Heart right ventricle (tissue), 16 donors: ENCODE results near the gene KPNA1. TPM values are rescaled to one million over a fixed set of nuclear protein-coding genes. Genes with fewer than 3 reads are reported as not detected.

Experiments
- ATAC-seq, 8 donors: fragments of 200-7000 bp; cut with Tn5 transposase; one replicate each; pipeline ENCODE4 v1.9.1; 2020; ENCODE audit warnings: mild to moderate bottlenecking in 8 of 8, moderate library complexity in 8 of 8, moderate number of reproducible peaks in 1 of 8
- DNase-seq, 2 donors: peaks; one replicate each; pipeline ENCODE4 v3.0.0-alpha.2; 2020
- H3K27ac ChIP-seq, 10 donors: fragments of 200-600 bp; sonication (generic) in 2 of 10; one replicate each; pipeline versions ENCODE4 v1.5.0 to v1.8.0; 2020 to 2022; ENCODE audit warnings: mild to moderate bottlenecking in 3 of 10
- H3K27me3 ChIP-seq, 7 donors: fragments of 200-600 bp; one replicate each; pipeline ENCODE4 v1.8.0; 2021 to 2022; ENCODE audit warnings: mild to moderate bottlenecking in 2 of 7
- H3K36me3 ChIP-seq, 9 donors: fragments of 200-600 bp; sonication (generic) in 1 of 9; one replicate each; pipeline versions ENCODE4 v1.5.0 to v1.8.0; 2020 to 2022; ENCODE audit warnings: mild to moderate bottlenecking in 2 of 9
- H3K4me1 ChIP-seq, 9 donors: fragments of 200-600 bp; sonication (generic) in 1 of 9; one replicate each; pipeline versions ENCODE4 v1.5.0 to v1.8.0; 2020 to 2022; ENCODE audit warnings: mild to moderate bottlenecking in 4 of 9
- H3K4me3 ChIP-seq, 10 donors: fragments of 200-600 bp; sonication (generic) in 2 of 10; one replicate each; pipeline versions ENCODE4 v1.5.0 to v1.8.0; 2020 to 2022; ENCODE audit warnings: mild to moderate bottlenecking in 7 of 10, moderate library complexity in 2 of 10
- H3K9me3 ChIP-seq, 11 donors: fragments of 200-600 bp in 10 of 11; sonication (generic) in 2 of 11; one replicate each; pipeline versions ENCODE4 v1.5.0 to v1.8.0; 2013 to 2022; ENCODE audit warnings: mild to moderate bottlenecking in 2 of 11, control low read depth in 1 of 11, moderate library complexity in 1 of 11
- CTCF ChIP-seq, 9 donors: fragments of 200-600 bp; sonication (generic) in 2 of 9; IDR thresholded peaks; one replicate each; pipeline versions ENCODE4 v1.5.0 to v1.8.0; 2021 to 2022; ENCODE audit warnings: antibody characterized with exemption in 9 of 9, mild to moderate bottlenecking in 5 of 9, moderate library complexity in 1 of 9
- WGBS, 2 donors: extraction: QIAGEN DNeasy Blood & Tissue Kit; methylation state at CpG; one replicate each; pipeline ENCODE4 v1.1.7; 2013; ENCODE audit warnings: inconsistent platforms in 1 of 2; 5-methylcytosine and 5-hydroxymethylcytosine counted together
- intact Hi-C, 10 donors: fragments of 100-400 bp; cut with DNase I; formaldehyde crosslinking; loops; one replicate each; pipeline versions ENCODE4 v1.11.1 to v1.14.2; 2022
- polyA plus RNA-seq, 2 donors: library from polyadenylated mRNA; stranded (reverse); fragments of 200-250 nt; gene quantifications; one replicate each; pipeline ENCODE4 v1.2.3, GENCODE V29; 2013
- total RNA-seq, 10 donors: library from RNA; stranded (reverse); fragmentation: NEBNext Ultra II Directional in 3 of 10; extraction: Animal tissue kit (Norgen Biotek cat#: 25700) in 3 of 10; gene quantifications; one replicate each; pipeline versions ENCODE4 v1.2.1 to v1.2.4, GENCODE V29; 2021 to 2023
- donor health status: Arrhythmogenic right ventricular cardiomyopathy.
- donor health status: ischemic (EF 13 %, LVEDD 7.1; RV severe dilation, severe dysfunction).
- donor health status: healthy with polysubstance abuse.
- donor health status: DM: no; HTN: yes; CAD: no.
- donor health status: DM: no; HTN: no; CAD: no.
- donor health status: ischemic (EF 25% LVEDD 6.9; RV normal size, moderate dysfunction).
- donor health status: ischemic (EF 25% LVEDD 5.7; RV mildly dilated, moderate dysfunction).
- donor health status: healthy.
- donor health status: DM: yes; HTN: yes; CAD: no.
- donor health status: Ischemic cardiomyopathy.
- donor health status: ischemic (EF 35%, LVEDD 5.7; RV mildly dilated, moderate dysfunction).
- donor health status: nonischemic (EF 11% LVEDD 7.7; RV severe dilation, severe dysfunction).
- donor health status: DM: yes; HTN: yes; CAD: no.
- donor health status: PGD.
- donor health status: ischemic (EF 29% LVEDD 5.4; RV normal size, mild dysfunction).
- donor health status: nonischemic (EF 23%, LVEDD 6.1; RV moderate dilation, normal function).

Gene KPNA1
- total and polyA plus RNA-seq, 12 donors = 14.5 to 121 (median 84.1) TPM

GRCh38 chr3:122407946-122408345, 106.8 kb downstream of the KPNA1 start:
- intact Hi-C loops = no loop called here
- 88 to 97% methylated on average over 1 of the region's 1 CpG for WGBS, 2 donors
- Histone ChIP-seq H3K4me1 (peaks cover 0 to 23% (median 0%) of the 10 kb centered on the region in 9 donors), H3K27me3 (no peaks in the 10 kb centered on the region), H3K9me3 (no peaks in the 10 kb centered on the region), H3K4me3 (no peak overlapping the region), H3K36me3 (peaks cover 0 to 100% (median 46%) of the 10 kb centered on the region in 9 donors), H3K27ac (peak overlapping the region in 1 of 10 donors; percentile 83)
- DNase-seq (no peak), ATAC-seq (no peak)
- no peak for TF ChIP-seq CTCF (IDR thresholded peaks at IDR 0.05)

GRCh38 chr3:122406198-122406597, 108.5 kb downstream of the KPNA1 start:
- 84 to 94% methylated on average over 4 of the region's 4 CpGs for WGBS, 2 donors
- H3K27me3 ChIP-seq = no peaks in the 10 kb centered on the region
- no peak for TF ChIP-seq CTCF (IDR thresholded peaks at IDR 0.05)
- ATAC-seq (peak in 3 of 8 donors; percentile 50 to 64 (median 54)), DNase-seq (no peak)
- H3K9me3 ChIP-seq = no peaks in the 10 kb centered on the region
- H3K4me1 ChIP-seq = peaks cover 0 to 15% (median 0%) of the 10 kb centered on the region in 9 donors
- H3K27ac ChIP-seq = no peak overlapping the region
- H3K4me3 ChIP-seq = no peak overlapping the region
- intact Hi-C loops = no loop called here
- peaks cover 0 to 87% (median 46%) of the 10 kb centered on the region in 9 donors for H3K36me3 ChIP-seq

GRCh38 chr3:122405015-122405414, 109.7 kb downstream of the KPNA1 start:
- TF ChIP-seq CTCF (IDR thresholded peaks at IDR 0.05) = no peak
- Histone ChIP-seq H3K4me3 (no peak overlapping the region), H3K4me1 (peaks cover 0 to 9% (median 0%) of the 10 kb centered on the region in 9 donors), H3K36me3 (peaks cover 0 to 76% (median 37%) of the 10 kb centered on the region in 9 donors), H3K9me3 (no peaks in the 10 kb centered on the region), H3K27me3 (no peaks in the 10 kb centered on the region), H3K27ac (no peak overlapping the region)
- DNase-seq (no peak), ATAC-seq (no peak)
- intact Hi-C loops = no loop called here
- WGBS, 2 donors = 63 to 85% methylated on average over 3 of the region's 3 CpGs

GRCh38 chr3:122403489-122403888, 111.2 kb downstream of the KPNA1 start:
- no peak overlapping the region for H3K4me3 ChIP-seq
- no peaks in the 10 kb centered on the region for H3K9me3 ChIP-seq
- DNase-seq (no peak), ATAC-seq (no peak)
- peaks cover 0 to 63% (median 28%) of the 10 kb centered on the region in 9 donors for H3K36me3 ChIP-seq
- H3K27ac ChIP-seq = peak overlapping the region in 1 of 10 donors; percentile 66
- 84 to 94% methylated on average over 6 of the region's 6 CpGs for WGBS, 2 donors
- peaks cover 0 to 9% (median 0%) of the 10 kb centered on the region in 9 donors for H3K4me1 ChIP-seq
- TF ChIP-seq CTCF (IDR thresholded peaks at IDR 0.05) = no peak
- no peaks in the 10 kb centered on the region for H3K27me3 ChIP-seq
- intact Hi-C loops = no loop called here
